Astrocyte of the cerebellum (primary cell): ENCODE measurements around the gene TAF15.

Experiments used
- DNase-seq: peaks from one replicate; pipeline ENCODE4 v3.0.0-alpha.2; 2011; ENCODE audit warnings: low read depth
- H3K4me3 ChIP-seq: 2 replicates; pipeline ENCODE4 v1.5.1; 2011; ENCODE audit warnings: mild to moderate bottlenecking, low read depth, low read length, moderate library complexity
- in situ Hi-C: cut with HindIII; loops from 2 replicates; pipeline ENCODE4 v1.10.0; 2017; ENCODE audit warnings: low sequenced_read_pairs
- TF ChIP-seq, protein P1 (sequence below): IDR thresholded peaks from 2 replicates; pipeline ENCODE4 v1.5.1; 2012; ENCODE audit warnings: low read length, low read depth, moderate library complexity, mild to moderate bottlenecking; ENCODE audit errors: missing control alignments

Gene TAF15

DNA sequence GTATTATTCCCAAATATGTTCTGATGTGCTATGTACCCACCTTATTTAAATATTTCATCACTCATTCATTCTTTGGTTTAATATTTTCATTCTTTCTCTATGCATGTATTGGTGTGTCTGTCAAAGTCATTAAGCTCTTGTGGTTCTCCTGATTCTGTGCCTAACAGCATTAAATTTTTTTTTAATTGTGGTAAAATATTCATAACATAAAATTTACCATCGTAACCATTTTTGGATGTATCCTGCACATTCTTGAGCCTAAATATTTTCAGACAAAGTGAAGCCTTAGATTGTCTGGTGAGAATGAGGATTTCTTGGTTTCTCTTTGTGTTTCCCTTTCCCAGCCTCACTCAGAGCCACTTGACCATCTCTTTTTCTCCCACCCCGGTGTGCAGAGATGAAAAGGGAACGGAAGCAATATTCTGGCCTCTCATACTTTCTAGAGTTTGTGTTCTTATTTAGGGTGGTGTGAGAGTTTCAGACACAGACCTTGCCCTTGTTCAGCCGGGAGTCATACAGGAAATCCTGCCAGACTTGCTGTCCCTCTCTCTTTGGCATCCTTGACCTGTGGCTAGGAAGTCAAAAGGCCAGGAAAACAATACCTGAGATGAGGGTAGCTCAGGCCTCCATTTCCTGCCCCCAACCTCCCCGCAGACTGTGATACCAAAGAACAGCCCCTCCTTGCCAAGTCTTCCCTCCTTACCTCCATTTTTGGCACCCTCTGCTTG, 66.0 kb downstream of the TAF15 start:
- DNase-seq = no peak
- in situ Hi-C loops = no loop called here
- H3K4me3 ChIP-seq = no peak overlapping the region
- TF ChIP-seq, protein P1, sequence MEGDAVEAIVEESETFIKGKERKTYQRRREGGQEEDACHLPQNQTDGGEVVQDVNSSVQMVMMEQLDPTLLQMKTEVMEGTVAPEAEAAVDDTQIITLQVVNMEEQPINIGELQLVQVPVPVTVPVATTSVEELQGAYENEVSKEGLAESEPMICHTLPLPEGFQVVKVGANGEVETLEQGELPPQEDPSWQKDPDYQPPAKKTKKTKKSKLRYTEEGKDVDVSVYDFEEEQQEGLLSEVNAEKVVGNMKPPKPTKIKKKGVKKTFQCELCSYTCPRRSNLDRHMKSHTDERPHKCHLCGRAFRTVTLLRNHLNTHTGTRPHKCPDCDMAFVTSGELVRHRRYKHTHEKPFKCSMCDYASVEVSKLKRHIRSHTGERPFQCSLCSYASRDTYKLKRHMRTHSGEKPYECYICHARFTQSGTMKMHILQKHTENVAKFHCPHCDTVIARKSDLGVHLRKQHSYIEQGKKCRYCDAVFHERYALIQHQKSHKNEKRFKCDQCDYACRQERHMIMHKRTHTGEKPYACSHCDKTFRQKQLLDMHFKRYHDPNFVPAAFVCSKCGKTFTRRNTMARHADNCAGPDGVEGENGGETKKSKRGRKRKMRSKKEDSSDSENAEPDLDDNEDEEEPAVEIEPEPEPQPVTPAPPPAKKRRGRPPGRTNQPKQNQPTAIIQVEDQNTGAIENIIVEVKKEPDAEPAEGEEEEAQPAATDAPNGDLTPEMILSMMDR = no peak

DNA sequence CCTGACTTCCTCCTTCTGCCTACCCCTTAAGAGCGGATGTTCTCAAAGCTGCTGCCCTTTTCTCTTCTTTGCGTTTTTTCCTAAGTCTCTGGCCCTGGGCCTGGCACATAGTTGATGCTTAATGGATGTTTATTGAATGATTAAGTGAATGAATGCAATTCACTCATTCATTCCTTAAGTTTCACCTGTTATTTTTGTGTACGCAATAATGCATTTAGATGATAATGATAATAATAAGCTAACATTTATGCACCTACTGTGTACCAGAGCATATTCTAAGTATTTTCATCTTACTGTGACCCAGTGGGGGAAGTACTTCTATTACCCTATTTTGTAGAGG, 66.5 kb downstream of the TAF15 start:
- TF ChIP-seq, protein P1 = no peak
- no peak for DNase-seq
- in situ Hi-C loops = no loop called here
- no peak overlapping the region for H3K4me3 ChIP-seq

DNA sequence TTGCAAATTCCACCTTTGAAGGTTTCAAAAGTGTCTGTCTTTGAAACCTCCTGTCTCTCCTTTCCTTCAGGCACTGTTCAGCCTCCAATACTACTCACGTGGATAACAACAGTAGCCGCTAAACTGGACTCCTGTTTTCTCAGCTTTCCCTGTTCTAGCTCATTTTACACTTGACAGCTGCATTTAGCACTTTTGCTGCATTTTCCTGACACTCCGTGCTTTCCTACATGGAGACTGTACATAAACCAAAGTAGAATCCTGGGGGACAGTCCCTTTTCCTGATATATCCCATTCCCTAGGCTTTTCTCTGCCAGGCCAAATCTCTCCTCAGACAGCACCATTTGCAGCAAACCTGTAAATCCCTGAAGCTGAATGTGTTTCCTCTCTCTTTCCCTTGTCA, 67.2 kb downstream of the TAF15 start:
- H3K4me3 ChIP-seq = no peak overlapping the region
- TF ChIP-seq, protein P1 = no peak
- in situ Hi-C loops = no loop called here
- no peak for DNase-seq

DNA sequence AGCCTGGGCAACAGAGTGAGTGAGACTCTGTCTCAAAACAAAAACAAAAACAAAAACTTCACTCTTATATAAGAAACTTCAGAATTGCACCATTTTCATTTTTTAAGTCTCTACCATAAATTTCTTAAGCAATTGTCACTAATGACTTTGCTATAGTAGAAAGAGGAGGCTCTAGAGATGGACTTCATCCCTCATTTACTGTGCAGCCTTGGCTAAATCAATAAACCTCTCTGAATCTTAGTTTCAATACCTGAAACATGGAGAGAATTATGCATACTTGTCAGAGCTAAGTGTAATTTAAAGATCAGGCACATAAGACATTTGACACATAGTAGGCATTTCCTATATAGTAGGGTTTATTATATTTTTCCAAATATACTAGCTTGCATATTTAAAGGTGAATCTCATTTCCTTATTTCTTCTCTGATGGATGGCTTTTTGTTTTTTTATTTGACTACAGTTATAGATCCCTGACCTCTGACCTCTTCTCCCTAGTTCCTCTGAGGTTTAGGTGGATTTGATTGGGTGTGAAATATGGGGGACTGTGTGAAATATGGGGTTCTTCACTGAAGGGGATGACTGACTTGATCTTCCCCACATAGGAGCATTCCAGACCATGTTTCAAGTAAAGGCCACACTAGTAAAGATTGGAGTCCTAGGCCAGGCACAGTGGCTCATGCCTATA, 68.2 kb downstream of the TAF15 start:
- H3K4me3 ChIP-seq = no peak overlapping the region
- in situ Hi-C loops = no loop called here
- TF ChIP-seq, protein P1 = no peak
- no peak for DNase-seq

DNA sequence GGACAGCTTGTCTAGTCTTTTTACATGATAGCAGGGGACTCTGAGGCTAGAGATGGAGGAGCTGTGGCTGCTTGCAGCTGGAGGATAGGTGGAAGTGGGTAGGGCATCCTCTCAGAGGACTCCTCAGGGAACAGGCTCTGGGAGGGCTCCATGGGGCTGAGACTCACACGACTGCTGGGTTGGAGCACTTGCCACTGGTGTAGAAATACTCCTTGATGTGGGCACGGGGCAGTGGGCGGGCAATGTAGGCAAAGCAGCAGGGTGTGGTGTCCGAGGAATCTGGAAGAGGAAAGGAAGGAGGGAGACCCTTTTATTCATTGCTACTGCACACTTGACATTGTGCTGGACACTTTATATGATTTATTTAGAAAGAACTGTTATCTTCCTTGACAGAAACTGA, 69.1 kb downstream of the TAF15 start:
- no peak for DNase-seq
- in situ Hi-C loops = no loop called here
- no peak overlapping the region for H3K4me3 ChIP-seq
- TF ChIP-seq, protein P1 = no peak

DNA sequence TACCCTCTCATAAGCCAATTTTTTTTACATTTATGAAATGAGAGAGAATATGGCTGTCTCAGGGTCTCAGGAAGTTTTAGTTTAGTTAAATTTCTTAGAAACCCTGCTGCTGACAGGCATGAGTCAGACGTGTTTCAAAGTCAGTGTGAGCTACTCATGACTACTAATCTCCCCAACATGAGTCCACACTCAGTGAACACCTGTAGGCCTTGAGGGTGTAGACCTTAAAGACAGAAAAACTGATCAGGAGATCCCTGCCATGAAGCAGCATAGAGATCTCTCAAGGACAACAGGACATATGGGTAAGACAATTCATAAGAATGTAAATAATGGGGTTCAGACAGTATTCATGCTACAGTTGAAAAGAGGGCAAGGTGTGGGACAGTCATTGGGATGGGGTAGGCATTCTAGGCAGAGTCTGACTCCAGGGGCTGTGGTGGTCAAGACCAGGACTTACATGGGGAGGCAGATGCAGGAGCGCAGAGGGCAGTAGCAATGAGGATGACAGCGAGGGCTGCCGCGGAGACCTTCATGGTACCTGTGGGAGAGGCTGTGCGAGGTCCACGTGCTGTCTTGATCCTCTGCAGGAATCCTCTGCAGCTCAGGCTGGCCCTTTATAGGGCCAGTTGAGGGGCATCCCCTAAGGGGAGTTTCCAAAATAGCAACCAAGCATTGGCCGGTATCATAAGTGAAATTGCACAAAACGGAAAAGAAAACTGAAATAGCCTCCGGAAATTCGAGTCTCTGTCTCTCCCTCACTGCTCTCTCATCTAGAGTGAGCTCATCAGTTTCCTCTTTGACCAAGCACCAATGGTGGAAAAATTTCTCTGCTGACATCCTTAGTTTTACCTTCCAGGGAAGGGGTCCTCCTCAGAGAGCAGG, 70.7 kb downstream of the TAF15 start, which contains the start of gene CCL5:
Gene CCL5, minus strand, starts transcription at position 588 of the 882 bp plus-strand sequence.
- in situ Hi-C loops = no loop called here
- TF ChIP-seq, protein P1 = no peak
- no peak within 1 kb of the TSS for H3K4me3 ChIP-seq
- no peak for DNase-seq
